ENCODE data around the gene AIPL1. TPM values are rescaled to one million over a fixed set of nuclear protein-coding genes. Genes with fewer than 3 reads are reported as not detected.

Gene AIPL1
- total and polyA plus RNA-seq, 2 of the 4 experiments (the other 2 are of a cell fraction), result not detected

DNA sequence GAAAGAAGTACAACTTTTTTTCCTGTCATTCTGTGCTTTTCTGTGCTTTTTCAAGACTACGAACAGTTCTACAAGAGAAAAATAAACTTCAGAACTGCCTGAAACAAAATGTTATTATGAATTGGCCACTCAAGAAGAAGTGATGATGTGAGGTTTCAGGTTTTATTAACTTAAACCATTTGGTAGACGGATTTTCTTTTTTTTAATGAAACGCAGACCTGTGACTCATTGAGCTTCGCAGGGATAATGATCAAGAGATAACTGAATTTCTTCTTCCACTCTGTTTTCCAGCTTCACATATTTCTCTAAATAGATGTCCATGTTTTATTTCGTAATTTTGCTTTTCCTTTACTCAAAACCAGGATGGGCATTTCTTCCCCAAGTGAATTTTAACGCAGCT is 32.7 kb downstream of the AIPL1 start:
- Histone ChIP-seq H2AFZ (replicated peaks; ENCODE audit: low read length, poor library complexity) (no peak overlapping the region), H3K79me1 (ENCODE audit: low read depth in 1 of 2, low read length in 2 of 2) (no peaks in the 10 kb centered on the region), H4K91ac (ENCODE audit: insufficient read depth, low read depth, low read length) (no peak overlapping the region), H3K56ac (ENCODE audit: extremely low read depth, insufficient read depth, low read length) (no peak overlapping the region), H2BK20ac (ENCODE audit: low read depth, low read length) (no peak overlapping the region), H3K4me2 (ENCODE audit: low read depth, low read length) (no peak overlapping the region), H2BK15ac (ENCODE audit: low read depth, low read length) (no peak overlapping the region), H3K9me1 (ENCODE audit: insufficient read depth, low read length) (no peaks in the 10 kb centered on the region), H3K9ac (ENCODE audit: low read depth, low read length) (no peak overlapping the region), H4K20me1 (ENCODE audit: insufficient read depth, low read length) (no peaks in the 10 kb centered on the region), H3K36me3 (ENCODE audit: control insufficient read depth, insufficient read depth, low read length) (no peaks in the 10 kb centered on the region), H3K18ac (ENCODE audit: low read depth, low read length) (no peak overlapping the region), H4K8ac (ENCODE audit: low read depth in 2 of 2, low read length in 2 of 2) (no peak overlapping the region), H2AK9ac (replicated peaks; ENCODE audit: low read depth, low read length, poor library complexity) (no peak overlapping the region), H3K23ac (ENCODE audit: low read depth, low read length) (no peak overlapping the region), H3K9me3 (ENCODE audit: control insufficient read depth, insufficient read depth, low read length) (no peaks in the 10 kb centered on the region), H3K27ac (ENCODE audit: insufficient read depth, low read length) (no peak overlapping the region), H3K4me1 (ENCODE audit: control insufficient read depth, insufficient read depth, low read length) (no peaks in the 10 kb centered on the region), H3K27me3 (ENCODE audit: control insufficient read depth, insufficient read depth, low read length) (0 out of 2 replicates have a peak, but pooled peaks cover 2% of the 10 kb centered on the region), H3K14ac (replicated peaks; ENCODE audit: low read depth, low read length) (no peak overlapping the region), H3K4me3 (ENCODE audit: insufficient read depth, low read depth, low read length) (no peak overlapping the region), H2BK5ac (ENCODE audit: low read depth, low read length, poor library complexity, severe bottlenecking) (no peak overlapping the region), H2BK120ac (ENCODE audit: low read depth, low read length) (no peak overlapping the region), H2AK5ac (ENCODE audit: low read depth, low read length) (no peak overlapping the region), H3K4ac (ENCODE audit: low read depth, low read length) (no peak overlapping the region), H4K5ac (ENCODE audit: low read depth, low read length) (no peak overlapping the region)
- POLR2A ChIA-PET (ENCODE audit: unreplicated experiment), result no interaction called here
- in situ Hi-C loops (cut with MboI; ENCODE audit: low sequenced_read_pairs) (loop anchor here (25.0 kb wide), 1 partner anchor 215 kb away; no protein-coding TSS in a partner anchor), intact Hi-C loops (cut with micrococcal nuclease) (loop anchor here (10.0 kb wide), 1 partner anchor 107 kb away; no protein-coding TSS in a partner anchor), dilution Hi-C loops (cut with HindIII; ENCODE audit: low sequenced_read_pairs, unreplicated experiment) (no loop called here)
- TF ChIP-seq POLR2A (IDR thresholded peaks at IDR 0.05; ENCODE audit: low read depth, low read length), result no peak
- no peak for TF ChIP-seq BHLHE40 (IDR thresholded peaks at IDR 0.05; ENCODE audit: low read depth, low read length)
- TF ChIP-seq, protein P1, sequence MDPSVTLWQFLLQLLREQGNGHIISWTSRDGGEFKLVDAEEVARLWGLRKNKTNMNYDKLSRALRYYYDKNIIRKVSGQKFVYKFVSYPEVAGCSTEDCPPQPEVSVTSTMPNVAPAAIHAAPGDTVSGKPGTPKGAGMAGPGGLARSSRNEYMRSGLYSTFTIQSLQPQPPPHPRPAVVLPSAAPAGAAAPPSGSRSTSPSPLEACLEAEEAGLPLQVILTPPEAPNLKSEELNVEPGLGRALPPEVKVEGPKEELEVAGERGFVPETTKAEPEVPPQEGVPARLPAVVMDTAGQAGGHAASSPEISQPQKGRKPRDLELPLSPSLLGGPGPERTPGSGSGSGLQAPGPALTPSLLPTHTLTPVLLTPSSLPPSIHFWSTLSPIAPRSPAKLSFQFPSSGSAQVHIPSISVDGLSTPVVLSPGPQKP (IDR thresholded peaks at IDR 0.05; ENCODE audit: borderline replicate concordance, low read depth, low read length), result no peak
- TF ChIP-seq FOS (IDR thresholded peaks at IDR 0.05; ENCODE audit: low read depth, low read length), result no peak
- TF ChIP-seq, protein P2, sequence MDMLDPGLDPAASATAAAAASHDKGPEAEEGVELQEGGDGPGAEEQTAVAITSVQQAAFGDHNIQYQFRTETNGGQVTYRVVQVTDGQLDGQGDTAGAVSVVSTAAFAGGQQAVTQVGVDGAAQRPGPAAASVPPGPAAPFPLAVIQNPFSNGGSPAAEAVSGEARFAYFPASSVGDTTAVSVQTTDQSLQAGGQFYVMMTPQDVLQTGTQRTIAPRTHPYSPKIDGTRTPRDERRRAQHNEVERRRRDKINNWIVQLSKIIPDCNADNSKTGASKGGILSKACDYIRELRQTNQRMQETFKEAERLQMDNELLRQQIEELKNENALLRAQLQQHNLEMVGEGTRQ (IDR thresholded peaks at IDR 0.05; ENCODE audit: low read depth, low read length), result no peak
- no TSS peak for BruUV-seq (replicated peaks)
- DNase-seq (no peak), ATAC-seq (ENCODE audit: low read depth) (no peak)
- CTCF ChIA-PET, result no interaction called here
- WGBS, 2 experiments (ENCODE audit: extremely low coverage in 2 of 2, insufficient read length in 1 of 2), result 86% methylated on average over 2 of the region's 6 CpGs; no CpG with 5 or more reads in 1 of the 2 experiments
